Activated naive CD4-positive, alpha-beta T cell treated with anti-CD3 and anti-CD28 coated beads, Interleukin-2, amount 10 ng/mL, durations not matched to agents 7 days and 5 days (primary cell): ENCODE data around the gene MR1.
A peak's percentile ranks its signal among the peaks of the same experiment; 100 is the strongest.

Experiments used
- CTCF ChIA-PET: fragments of 350-600 bp; sonication (Branson Sonifier 250); formaldehyde crosslinking; loops from one replicate; lab custom pipeline; 2021; ENCODE audit warnings: antibody characterized with exemption; lab: Charles Lee
- DNase-seq: peaks from one replicate; pipeline ENCODE4 v3.0.0-alpha.2; 2020
- H3K27ac Mint-ChIP-seq: one replicate; pipeline ENCODE4 v1.8.0; 2021; ENCODE audit warnings: mild to moderate bottlenecking, moderate library complexity, mixed read lengths
- H3K27me3 Mint-ChIP-seq: one replicate; pipeline ENCODE4 v1.8.0; 2021; ENCODE audit warnings: mild to moderate bottlenecking, mixed read lengths
- H3K36me3 Mint-ChIP-seq: one replicate; pipeline ENCODE4 v1.8.0; 2021; ENCODE audit warnings: mixed read lengths
- H3K4me1 Mint-ChIP-seq: one replicate; pipeline ENCODE4 v1.8.0; 2021; ENCODE audit warnings: mixed read lengths
- H3K4me3 Mint-ChIP-seq: one replicate; pipeline ENCODE4 v1.8.0; 2021; ENCODE audit warnings: mild to moderate bottlenecking, moderate library complexity, mixed read lengths
- H3K9me3 Mint-ChIP-seq: one replicate; pipeline ENCODE4 v1.8.0; 2021; ENCODE audit warnings: mixed read lengths

The MR1 gene

DNA sequence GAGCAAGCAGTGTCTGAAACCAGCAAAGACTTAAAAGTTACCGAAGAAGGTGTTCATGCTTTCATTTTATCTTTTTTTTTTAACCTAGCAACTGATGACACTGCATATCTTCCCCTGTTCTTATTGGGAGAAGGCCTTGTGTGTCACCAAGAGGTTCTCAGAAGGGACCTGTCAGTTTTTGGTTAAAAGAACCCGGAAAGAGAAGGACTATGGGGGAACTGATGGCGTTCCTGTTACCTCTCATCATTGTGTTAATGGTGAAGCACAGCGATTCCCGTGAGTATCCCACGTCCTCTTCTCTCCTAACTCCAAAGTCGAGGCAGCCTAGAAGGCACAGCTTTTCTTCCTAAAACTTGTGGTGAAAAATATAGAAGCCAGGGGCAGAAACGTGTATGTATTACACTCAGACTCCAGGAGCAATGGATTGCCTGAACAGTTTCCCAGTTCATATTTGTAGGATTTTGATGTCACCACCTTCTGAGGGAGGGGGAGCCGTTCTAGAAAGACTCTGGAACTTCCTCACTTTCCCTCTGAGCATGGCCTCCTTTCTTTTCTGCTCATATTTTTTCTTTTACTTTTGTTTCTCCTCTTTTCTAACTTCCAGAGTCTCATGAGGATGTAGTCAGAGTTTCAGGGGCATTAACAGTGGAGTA, at the start of gene MR1:
Gene MR1 (plus strand): TSS at position 185 of the 653 bp plus-strand sequence. CDS start 25 bp downstream, at position 210.
- peak within 1 kb of the TSS; percentile 95 for H3K4me3 Mint-ChIP-seq
- CTCF ChIA-PET = interaction anchor here (0.9 to 12.8 kb wide), 5 partner anchors 10 to 132 kb away, joined by 3 to 169 read pairs (median 3); no protein-coding TSS in a partner anchor
- peaks cover 28% of the 10 kb centered on the region for H3K36me3 Mint-ChIP-seq
- DNase-seq = peak; percentile 57
- peak within 1 kb of the TSS; percentile 95 for H3K27ac Mint-ChIP-seq
- H3K27me3 Mint-ChIP-seq = no peaks in the 10 kb centered on the region
- H3K9me3 Mint-ChIP-seq = no peaks in the 10 kb centered on the region
- peaks cover 54% of the 10 kb centered on the region for H3K4me1 Mint-ChIP-seq

GRCh38 chr1:180988253-180988752, 45.5 kb upstream of the MR1 start:
- no peaks in the 10 kb centered on the region for H3K4me1 Mint-ChIP-seq
- no peak overlapping the region for H3K27ac Mint-ChIP-seq
- CTCF ChIA-PET = no interaction called here
- H3K9me3 Mint-ChIP-seq = no peaks in the 10 kb centered on the region
- DNase-seq = no peak
- peaks cover 74% of the 10 kb centered on the region for H3K36me3 Mint-ChIP-seq
- no peaks in the 10 kb centered on the region for H3K27me3 Mint-ChIP-seq
- H3K4me3 Mint-ChIP-seq = no peak overlapping the region

- H3K4me3 Mint-ChIP-seq = no peak overlapping the region
- no peak overlapping the region for H3K27ac Mint-ChIP-seq
- peaks cover 47% of the 10 kb centered on the region for H3K36me3 Mint-ChIP-seq
- no peaks in the 10 kb centered on the region for H3K27me3 Mint-ChIP-seq
- CTCF ChIA-PET = no interaction called here
- no peaks in the 10 kb centered on the region for H3K4me1 Mint-ChIP-seq
- no peaks in the 10 kb centered on the region for H3K9me3 Mint-ChIP-seq
- no peak for DNase-seq
Measured at GRCh38 chr1:180994262-180994661, 39.5 kb upstream of the MR1 start.

DNA sequence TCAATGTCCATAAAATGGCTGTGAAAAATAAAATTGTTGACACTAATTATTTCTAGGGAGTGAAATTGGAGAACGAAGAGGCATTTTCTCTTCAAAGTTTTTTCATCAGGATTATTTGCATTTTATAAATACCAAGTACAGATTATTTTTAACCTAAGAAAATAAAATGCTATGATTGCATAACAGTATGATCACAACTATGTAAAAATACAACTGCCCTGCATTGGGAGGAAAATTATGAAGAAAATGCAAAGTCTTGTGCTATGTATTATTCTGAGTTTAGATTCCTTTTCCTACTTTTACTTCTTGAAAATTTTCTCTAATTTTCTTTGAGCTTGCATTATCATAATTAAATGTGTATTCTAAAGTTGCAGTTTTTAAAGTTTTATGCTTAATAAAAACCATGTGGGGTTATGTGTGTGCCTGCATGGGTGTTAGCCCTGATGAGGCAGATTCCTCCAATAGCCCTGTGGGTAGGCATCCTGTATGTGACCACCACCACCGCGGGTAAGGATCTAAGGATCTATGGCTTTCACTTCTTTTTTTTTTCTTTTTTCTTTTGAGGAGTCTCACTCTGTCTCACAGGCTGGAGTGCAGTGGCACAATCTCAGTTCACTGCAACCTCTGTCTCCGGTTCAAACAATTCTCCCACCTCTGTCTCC, 35.8 kb upstream of the MR1 start:
- Mint-ChIP-seq H3K27me3 (no peaks in the 10 kb centered on the region), H3K9me3 (no peaks in the 10 kb centered on the region), H3K4me1 (peaks cover 4% of the 10 kb centered on the region), H3K27ac (no peak overlapping the region), H3K36me3 (peaks cover 47% of the 10 kb centered on the region), H3K4me3 (no peak overlapping the region)
- CTCF ChIA-PET = interaction anchor here (1.1 kb wide), 1 partner anchor 40 kb away, joined by 3 read pairs; no protein-coding TSS in a partner anchor
- no peak for DNase-seq

- CTCF ChIA-PET = interaction anchor here (1.0 kb wide), 1 partner anchor 434 kb away, joined by 3 read pairs; no protein-coding TSS in a partner anchor
Measured at GRCh38 chr1:181001091-181001780, 32.5 kb upstream of the MR1 start.

DNA sequence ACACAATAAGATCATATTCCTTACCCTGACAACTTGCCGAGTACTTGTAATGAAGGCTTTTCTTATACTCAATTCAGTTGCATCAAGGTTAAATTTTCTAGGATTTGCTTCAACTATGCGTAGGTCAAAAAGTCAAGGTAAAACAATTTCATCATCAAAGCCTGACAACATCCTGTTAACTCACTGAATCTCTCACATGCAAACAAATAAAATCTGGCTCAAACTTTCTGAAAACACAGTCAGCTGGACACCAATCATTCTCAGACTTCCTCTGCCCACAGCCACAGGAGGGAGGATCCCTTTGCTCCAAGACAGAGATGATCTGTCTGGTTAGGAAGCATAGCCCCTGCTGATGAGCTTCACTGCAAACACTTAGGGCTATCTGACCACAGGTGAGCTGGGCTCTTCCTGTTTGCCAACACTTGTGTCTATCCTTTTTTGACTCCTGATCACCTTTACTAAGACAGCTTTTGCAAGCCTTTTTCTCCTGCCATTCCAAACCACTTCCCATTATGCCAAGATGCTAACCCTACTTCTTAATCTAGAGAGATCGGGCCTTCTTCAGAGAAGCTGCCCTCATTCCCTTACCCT, 31.1 kb upstream of the MR1 start:
- H3K27me3 Mint-ChIP-seq = no peaks in the 10 kb centered on the region
- no peaks in the 10 kb centered on the region for H3K9me3 Mint-ChIP-seq
- CTCF ChIA-PET = no interaction called here
- no peak overlapping the region for H3K27ac Mint-ChIP-seq
- H3K4me1 Mint-ChIP-seq = peaks cover 6% of the 10 kb centered on the region
- no peak for DNase-seq
- no peak overlapping the region for H3K4me3 Mint-ChIP-seq
- H3K36me3 Mint-ChIP-seq = peaks cover 54% of the 10 kb centered on the region

More at GRCh38 chr1:181001091-181001780, 32.5 kb upstream of the MR1 start:
- Mint-ChIP-seq H3K27ac (no peak overlapping the region), H3K4me1 (peaks cover 6% of the 10 kb centered on the region), H3K27me3 (no peaks in the 10 kb centered on the region), H3K4me3 (no peak overlapping the region), H3K36me3 (peaks cover 56% of the 10 kb centered on the region), H3K9me3 (no peaks in the 10 kb centered on the region)
- DNase-seq = no peak

- CTCF ChIA-PET = interaction anchor here (0.9 kb wide), 1 partner anchor 131 kb away, joined by 3 read pairs; no protein-coding TSS in a partner anchor
- H3K9me3 Mint-ChIP-seq = no peaks in the 10 kb centered on the region
- no peak for DNase-seq
- H3K4me1 Mint-ChIP-seq = peaks cover 18% of the 10 kb centered on the region
- no peaks in the 10 kb centered on the region for H3K27me3 Mint-ChIP-seq
- H3K27ac Mint-ChIP-seq = no peak overlapping the region
- H3K4me3 Mint-ChIP-seq = no peak overlapping the region
- H3K36me3 Mint-ChIP-seq = peaks cover 17% of the 10 kb centered on the region
Measured at GRCh38 chr1:181010789-181011188, 23.0 kb upstream of the MR1 start.

GRCh38 chr1:181011301-181012202, 22.2 kb upstream of the MR1 start:
- Mint-ChIP-seq H3K36me3 (peaks cover 17% of the 10 kb centered on the region), H3K27ac (no peak overlapping the region), H3K4me1 (peaks cover 18% of the 10 kb centered on the region), H3K4me3 (no peak overlapping the region), H3K9me3 (no peaks in the 10 kb centered on the region), H3K27me3 (no peaks in the 10 kb centered on the region)
- no peak for DNase-seq
- CTCF ChIA-PET = no interaction called here

DNA sequence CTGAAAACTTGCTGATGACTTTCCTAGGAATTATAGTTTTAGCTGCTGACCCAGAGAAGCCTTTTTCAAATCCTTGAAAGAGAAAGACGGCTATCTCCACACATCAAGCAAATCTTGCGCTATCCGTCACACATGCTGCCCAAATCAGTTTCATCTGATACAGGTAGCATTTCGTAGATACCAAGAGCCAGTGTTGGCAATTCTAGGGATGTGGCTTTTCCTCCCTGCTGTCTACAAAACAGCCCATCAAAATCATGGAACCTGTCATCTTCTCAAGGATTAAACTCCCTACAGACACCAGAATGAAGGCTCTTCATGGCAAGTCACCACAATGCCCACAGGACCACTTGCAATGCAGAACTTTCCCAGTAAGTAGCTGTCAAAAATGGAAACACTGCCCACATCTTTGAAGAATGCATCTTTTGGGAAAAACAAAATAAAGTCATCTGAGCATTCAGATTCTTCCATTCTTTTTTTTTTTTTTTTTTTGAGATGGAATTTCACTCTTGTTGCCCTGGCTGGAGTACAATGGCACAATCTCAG, 21.5 kb upstream of the MR1 start:
- Mint-ChIP-seq H3K4me1 (peaks cover 18% of the 10 kb centered on the region), H3K27ac (no peak overlapping the region), H3K36me3 (peaks cover 17% of the 10 kb centered on the region), H3K4me3 (no peak overlapping the region), H3K9me3 (no peaks in the 10 kb centered on the region), H3K27me3 (no peaks in the 10 kb centered on the region)
- CTCF ChIA-PET = no interaction called here
- no peak for DNase-seq

- H3K36me3 Mint-ChIP-seq = peaks cover 24% of the 10 kb centered on the region
- peaks cover 24% of the 10 kb centered on the region for H3K4me1 Mint-ChIP-seq
- CTCF ChIA-PET = interaction anchor here (0.9 kb wide), 1 partner anchor 9 kb away, joined by 3 read pairs; no protein-coding TSS in a partner anchor
- DNase-seq = no peak
- H3K27ac Mint-ChIP-seq = no peak overlapping the region
- H3K4me3 Mint-ChIP-seq = no peak overlapping the region
- H3K27me3 Mint-ChIP-seq = no peaks in the 10 kb centered on the region
- H3K9me3 Mint-ChIP-seq = no peaks in the 10 kb centered on the region
Measured at GRCh38 chr1:181013144-181013543, 20.6 kb upstream of the MR1 start.

DNA sequence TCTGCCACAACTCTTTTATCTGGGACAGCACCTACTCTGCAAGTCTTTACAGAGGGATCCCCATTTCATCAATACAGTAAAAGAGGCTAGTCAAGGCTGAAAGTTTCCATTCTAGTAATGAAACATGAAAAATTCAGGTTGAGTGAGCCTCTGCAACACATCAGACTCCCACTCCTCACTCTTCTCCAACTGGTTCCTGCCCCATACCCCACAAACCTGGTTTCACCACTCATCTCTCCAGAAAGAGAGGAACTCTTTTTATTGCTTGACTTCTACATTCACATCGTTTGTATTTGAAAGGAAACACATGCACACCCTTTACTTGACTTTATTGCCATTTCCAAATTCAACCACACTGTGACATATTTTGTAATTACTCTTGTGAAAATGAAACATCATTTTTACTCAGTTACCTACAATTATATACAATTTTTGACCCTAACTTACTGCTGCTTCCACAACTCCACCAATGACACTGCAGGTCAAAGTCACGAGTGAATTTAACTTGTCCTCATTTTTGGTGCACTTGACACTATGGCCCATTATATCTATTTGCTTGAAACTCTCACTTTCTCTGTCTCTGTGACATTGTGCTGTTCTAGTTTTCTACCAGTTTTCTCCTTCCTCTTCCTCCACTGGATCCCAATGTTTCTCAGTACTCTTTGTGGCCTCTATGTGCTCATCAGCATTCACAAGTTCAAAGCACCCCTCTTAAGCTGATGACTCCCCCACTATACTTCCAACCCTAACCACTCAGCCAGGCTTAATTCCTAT, 19.1 kb upstream of the MR1 start:
- Mint-ChIP-seq H3K36me3 (peaks cover 32% of the 10 kb centered on the region), H3K4me1 (peaks cover 36% of the 10 kb centered on the region), H3K4me3 (no peak overlapping the region), H3K27me3 (no peaks in the 10 kb centered on the region), H3K9me3 (no peaks in the 10 kb centered on the region), H3K27ac (no peak overlapping the region)
- DNase-seq = no peak
- CTCF ChIA-PET = no interaction called here

- CTCF ChIA-PET = no interaction called here
Measured at GRCh38 chr1:181015251-181015615, 18.6 kb upstream of the MR1 start.

More at GRCh38 chr1:181015251-181015615, 18.6 kb upstream of the MR1 start:
- H3K27ac Mint-ChIP-seq = no peak overlapping the region
- peaks cover 37% of the 10 kb centered on the region for H3K4me1 Mint-ChIP-seq
- no peaks in the 10 kb centered on the region for H3K9me3 Mint-ChIP-seq
- no peak for DNase-seq
- no peaks in the 10 kb centered on the region for H3K27me3 Mint-ChIP-seq
- H3K4me3 Mint-ChIP-seq = no peak overlapping the region
- H3K36me3 Mint-ChIP-seq = peaks cover 29% of the 10 kb centered on the region
